Neural progenitor cell (in vitro differentiated cells): ENCODE data around the gene ZCWPW1.
"Not testable (repeated sequence)": the region's sequence is repeated elsewhere in the genome, so short reads cannot be mapped to it uniquely, and the experiment has no call there.

Source experiments
- EZH2 ChIP-seq: fragments of 200-600 bp; sonication (generic); IDR thresholded peaks from 2 replicates; pipeline ENCODE4 v1.6.1; 2017; ENCODE audit warnings: antibody characterized with exemption, mild to moderate bottlenecking, moderate library complexity
- EZH2phosphoT487 ChIP-seq: fragments of 200-600 bp; sonication (generic); IDR thresholded peaks from 2 replicates; pipeline ENCODE4 v1.6.1; 2017; ENCODE audit warnings: antibody characterized with exemption
- TF ChIP-seq, protein P1 (sequence below): fragments of 200-600 bp; sonication (generic); IDR thresholded peaks from 2 replicates; pipeline ENCODE4 v1.5.1; 2017; ENCODE audit warnings: antibody characterized with exemption, mild to moderate bottlenecking

DNA sequence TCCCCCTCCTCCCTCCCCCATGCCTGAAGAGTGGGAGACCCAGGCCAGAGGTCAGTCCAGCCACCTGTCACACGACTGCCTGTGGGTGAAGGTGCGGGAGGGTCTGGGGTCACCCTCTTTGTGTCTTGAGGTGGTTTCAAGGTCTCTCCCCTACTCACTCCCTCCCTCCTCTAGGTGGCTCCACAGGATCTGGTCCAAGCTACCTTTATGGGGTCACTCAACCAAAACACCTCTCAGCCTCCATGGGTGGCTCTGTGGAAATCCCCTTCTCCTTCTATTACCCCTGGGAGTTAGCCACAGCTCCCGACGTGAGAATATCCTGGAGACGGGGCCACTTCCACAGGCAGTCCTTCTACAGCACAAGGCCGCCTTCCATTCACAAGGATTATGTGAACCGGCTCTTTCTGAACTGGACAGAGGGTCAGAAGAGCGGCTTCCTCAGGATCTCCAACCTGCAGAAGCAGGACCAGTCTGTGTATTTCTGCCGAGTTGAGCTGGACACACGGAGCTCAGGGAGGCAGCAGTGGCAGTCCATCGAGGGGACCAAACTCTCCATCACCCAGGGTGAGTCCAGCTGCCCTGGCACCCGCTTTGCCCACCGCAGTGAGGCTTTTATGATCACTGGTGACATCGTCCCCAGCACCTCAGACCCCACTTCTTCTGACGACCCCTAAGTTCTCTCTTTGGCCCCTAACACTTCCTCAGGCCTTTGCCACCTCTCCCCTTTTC, 54.5 kb downstream of the ZCWPW1 start:
- TF ChIP-seq, protein P1, sequence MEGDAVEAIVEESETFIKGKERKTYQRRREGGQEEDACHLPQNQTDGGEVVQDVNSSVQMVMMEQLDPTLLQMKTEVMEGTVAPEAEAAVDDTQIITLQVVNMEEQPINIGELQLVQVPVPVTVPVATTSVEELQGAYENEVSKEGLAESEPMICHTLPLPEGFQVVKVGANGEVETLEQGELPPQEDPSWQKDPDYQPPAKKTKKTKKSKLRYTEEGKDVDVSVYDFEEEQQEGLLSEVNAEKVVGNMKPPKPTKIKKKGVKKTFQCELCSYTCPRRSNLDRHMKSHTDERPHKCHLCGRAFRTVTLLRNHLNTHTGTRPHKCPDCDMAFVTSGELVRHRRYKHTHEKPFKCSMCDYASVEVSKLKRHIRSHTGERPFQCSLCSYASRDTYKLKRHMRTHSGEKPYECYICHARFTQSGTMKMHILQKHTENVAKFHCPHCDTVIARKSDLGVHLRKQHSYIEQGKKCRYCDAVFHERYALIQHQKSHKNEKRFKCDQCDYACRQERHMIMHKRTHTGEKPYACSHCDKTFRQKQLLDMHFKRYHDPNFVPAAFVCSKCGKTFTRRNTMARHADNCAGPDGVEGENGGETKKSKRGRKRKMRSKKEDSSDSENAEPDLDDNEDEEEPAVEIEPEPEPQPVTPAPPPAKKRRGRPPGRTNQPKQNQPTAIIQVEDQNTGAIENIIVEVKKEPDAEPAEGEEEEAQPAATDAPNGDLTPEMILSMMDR, result peak; percentile 17
- not testable (repeated sequence) for TF ChIP-seq EZH2, EZH2phosphoT487
